Measurements from ENCODE around the gene USP14.

Gene USP14

DNA sequence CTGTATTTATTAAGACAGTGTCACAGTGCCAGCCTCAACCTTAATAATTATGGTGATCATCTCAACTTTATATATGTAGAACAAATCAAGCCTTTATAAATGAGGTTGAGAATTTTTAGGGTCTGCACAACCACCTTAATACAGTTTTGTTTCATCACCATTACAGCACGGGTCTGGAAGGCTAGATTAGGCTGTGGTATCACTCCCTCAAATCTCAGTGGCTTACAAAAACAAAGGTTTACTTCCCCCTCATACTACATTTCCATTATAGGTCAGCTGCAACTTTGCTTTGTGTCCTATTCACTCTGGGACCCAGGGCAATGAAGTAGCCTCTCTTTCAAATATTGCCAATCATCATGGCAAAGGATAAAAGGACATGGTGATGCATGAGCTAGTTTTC is 23.3 kb upstream of the USP14 start:
- no peak overlapping the region for H3K4me3 ChIP-seq (ENCODE audit: low read depth, low read length)
- no peaks in the 10 kb centered on the region for H3K4me1 ChIP-seq (ENCODE audit: control insufficient read depth, insufficient read depth, low read length)
- H3K9me3 ChIP-seq (ENCODE audit: control insufficient read depth, insufficient read depth, low read depth, low read length): no peaks in the 10 kb centered on the region
- H3K36me3 ChIP-seq (ENCODE audit: control insufficient read depth in 2 of 2, insufficient read depth in 1 of 2, low read length in 2 of 2): no peaks in the 10 kb centered on the region
- H3K27ac ChIP-seq (ENCODE audit: extremely low read depth, low read depth, low read length): no peak overlapping the region
- TF ChIP-seq ZNF175 (tag by site-specific recombination; IDR thresholded peaks at IDR 0.05) (no peak), ZNF324 (tag by site-specific recombination; IDR thresholded peaks at IDR 0.05) (no peak), ZNF146 (tag by site-specific recombination; IDR thresholded peaks at IDR 0.05) (no peak), ZNF776 (tag by site-specific recombination; IDR thresholded peaks at IDR 0.05; ENCODE audit: borderline replicate concordance) (no peak), ZNF548 (tag by site-specific recombination; IDR thresholded peaks at IDR 0.05) (no peak), ZNF600 (tag by site-specific recombination; IDR thresholded peaks at IDR 0.05) (no peak)
- TF ChIP-seq, protein P1, sequence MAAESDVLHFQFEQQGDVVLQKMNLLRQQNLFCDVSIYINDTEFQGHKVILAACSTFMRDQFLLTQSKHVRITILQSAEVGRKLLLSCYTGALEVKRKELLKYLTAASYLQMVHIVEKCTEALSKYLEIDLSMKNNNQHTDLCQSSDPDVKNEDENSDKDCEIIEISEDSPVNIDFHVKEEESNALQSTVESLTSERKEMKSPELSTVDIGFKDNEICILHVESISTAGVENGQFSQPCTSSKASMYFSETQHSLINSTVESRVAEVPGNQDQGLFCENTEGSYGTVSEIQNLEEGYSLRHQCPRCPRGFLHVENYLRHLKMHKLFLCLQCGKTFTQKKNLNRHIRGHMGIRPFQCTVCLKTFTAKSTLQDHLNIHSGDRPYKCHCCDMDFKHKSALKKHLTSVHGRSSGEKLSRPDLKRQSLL (tag by site-specific recombination; IDR thresholded peaks at IDR 0.05): no peak
- TF ChIP-seq, protein P2, sequence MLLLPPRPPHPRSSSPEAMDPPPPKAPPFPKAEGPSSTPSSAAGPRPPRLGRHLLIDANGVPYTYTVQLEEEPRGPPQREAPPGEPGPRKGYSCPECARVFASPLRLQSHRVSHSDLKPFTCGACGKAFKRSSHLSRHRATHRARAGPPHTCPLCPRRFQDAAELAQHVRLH (tag by site-specific recombination; IDR thresholded peaks at IDR 0.05): no peak
- TF ChIP-seq, protein P3, sequence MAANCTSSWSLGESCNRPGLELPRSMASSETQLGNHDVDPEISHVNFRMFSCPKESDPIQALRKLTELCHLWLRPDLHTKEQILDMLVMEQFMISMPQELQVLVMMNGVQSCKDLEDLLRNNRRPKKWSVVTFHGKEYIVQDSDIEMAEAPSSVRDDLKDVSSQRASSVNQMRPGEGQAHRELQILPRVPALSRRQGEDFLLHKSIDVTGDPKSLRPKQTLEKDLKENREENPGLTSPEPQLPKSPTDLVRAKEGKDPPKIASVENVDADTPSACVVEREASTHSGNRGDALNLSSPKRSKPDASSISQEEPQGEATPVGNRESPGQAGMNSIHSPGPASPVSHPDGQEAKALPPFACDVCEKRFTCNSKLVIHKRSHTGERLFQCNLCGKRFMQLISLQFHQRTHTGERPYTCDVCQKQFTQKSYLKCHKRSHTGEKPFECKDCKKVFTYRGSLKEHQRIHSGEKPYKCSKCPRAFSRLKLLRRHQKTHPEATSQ (tag by site-specific recombination; IDR thresholded peaks at IDR 0.05): no peak
- TF ChIP-seq, protein P4, sequence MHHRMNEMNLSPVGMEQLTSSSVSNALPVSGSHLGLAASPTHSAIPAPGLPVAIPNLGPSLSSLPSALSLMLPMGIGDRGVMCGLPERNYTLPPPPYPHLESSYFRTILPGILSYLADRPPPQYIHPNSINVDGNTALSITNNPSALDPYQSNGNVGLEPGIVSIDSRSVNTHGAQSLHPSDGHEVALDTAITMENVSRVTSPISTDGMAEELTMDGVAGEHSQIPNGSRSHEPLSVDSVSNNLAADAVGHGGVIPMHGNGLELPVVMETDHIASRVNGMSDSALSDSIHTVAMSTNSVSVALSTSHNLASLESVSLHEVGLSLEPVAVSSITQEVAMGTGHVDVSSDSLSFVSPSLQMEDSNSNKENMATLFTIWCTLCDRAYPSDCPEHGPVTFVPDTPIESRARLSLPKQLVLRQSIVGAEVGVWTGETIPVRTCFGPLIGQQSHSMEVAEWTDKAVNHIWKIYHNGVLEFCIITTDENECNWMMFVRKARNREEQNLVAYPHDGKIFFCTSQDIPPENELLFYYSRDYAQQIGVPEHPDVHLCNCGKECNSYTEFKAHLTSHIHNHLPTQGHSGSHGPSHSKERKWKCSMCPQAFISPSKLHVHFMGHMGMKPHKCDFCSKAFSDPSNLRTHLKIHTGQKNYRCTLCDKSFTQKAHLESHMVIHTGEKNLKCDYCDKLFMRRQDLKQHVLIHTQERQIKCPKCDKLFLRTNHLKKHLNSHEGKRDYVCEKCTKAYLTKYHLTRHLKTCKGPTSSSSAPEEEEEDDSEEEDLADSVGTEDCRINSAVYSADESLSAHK (tag by site-specific recombination; IDR thresholded peaks at IDR 0.05): no peak
- ChIA-PET POLR2A (no interaction called here), CTCF (no interaction called here)

DNA sequence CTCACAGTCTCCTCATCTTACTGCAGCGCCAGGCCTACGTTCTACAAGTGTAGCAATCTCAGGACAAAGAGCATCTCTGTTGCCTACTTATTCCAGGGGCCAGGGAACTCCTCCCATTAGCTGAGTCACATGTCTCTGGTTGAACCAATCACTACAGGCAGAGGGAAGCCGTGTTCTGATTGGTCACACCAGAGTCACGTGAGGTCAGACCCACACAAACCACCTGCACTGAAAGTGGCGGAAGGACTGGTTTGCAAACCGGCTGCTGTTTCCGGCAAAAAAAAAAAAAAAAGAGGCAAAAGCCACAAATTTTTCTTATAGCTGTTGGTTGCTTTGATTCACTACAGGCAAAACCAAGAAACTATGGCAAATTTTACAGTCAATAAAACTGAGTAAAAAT is 21.9 kb upstream of the USP14 start:
- TF ChIP-seq, protein P5, sequence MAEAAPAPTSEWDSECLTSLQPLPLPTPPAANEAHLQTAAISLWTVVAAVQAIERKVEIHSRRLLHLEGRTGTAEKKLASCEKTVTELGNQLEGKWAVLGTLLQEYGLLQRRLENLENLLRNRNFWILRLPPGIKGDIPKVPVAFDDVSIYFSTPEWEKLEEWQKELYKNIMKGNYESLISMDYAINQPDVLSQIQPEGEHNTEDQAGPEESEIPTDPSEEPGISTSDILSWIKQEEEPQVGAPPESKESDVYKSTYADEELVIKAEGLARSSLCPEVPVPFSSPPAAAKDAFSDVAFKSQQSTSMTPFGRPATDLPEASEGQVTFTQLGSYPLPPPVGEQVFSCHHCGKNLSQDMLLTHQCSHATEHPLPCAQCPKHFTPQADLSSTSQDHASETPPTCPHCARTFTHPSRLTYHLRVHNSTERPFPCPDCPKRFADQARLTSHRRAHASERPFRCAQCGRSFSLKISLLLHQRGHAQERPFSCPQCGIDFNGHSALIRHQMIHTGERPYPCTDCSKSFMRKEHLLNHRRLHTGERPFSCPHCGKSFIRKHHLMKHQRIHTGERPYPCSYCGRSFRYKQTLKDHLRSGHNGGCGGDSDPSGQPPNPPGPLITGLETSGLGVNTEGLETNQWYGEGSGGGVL (tag by site-specific recombination; IDR thresholded peaks at IDR 0.05): no peak
- TF ChIP-seq, protein P6, sequence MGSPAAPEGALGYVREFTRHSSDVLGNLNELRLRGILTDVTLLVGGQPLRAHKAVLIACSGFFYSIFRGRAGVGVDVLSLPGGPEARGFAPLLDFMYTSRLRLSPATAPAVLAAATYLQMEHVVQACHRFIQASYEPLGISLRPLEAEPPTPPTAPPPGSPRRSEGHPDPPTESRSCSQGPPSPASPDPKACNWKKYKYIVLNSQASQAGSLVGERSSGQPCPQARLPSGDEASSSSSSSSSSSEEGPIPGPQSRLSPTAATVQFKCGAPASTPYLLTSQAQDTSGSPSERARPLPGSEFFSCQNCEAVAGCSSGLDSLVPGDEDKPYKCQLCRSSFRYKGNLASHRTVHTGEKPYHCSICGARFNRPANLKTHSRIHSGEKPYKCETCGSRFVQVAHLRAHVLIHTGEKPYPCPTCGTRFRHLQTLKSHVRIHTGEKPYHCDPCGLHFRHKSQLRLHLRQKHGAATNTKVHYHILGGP (tag by site-specific recombination; IDR thresholded peaks at IDR 0.05): no peak
- TF ChIP-seq ZNF768 (tag by site-specific recombination; IDR thresholded peaks at IDR 0.05) (no peak), ZBTB21 (tag by site-specific recombination; IDR thresholded peaks at IDR 0.05) (no peak), ZNF621 (tag by site-specific recombination; IDR thresholded peaks at IDR 0.05) (no peak)
- Histone ChIP-seq H3K36me3 (ENCODE audit: control insufficient read depth in 2 of 2, insufficient read depth in 1 of 2, low read length in 2 of 2) (no peaks in the 10 kb centered on the region), H3K27ac (ENCODE audit: extremely low read depth, low read depth, low read length) (no peak overlapping the region), H3K4me1 (ENCODE audit: control insufficient read depth, insufficient read depth, low read length) (no peaks in the 10 kb centered on the region), H3K4me3 (ENCODE audit: low read depth, low read length) (no peak overlapping the region), H3K9me3 (ENCODE audit: control insufficient read depth, insufficient read depth, low read depth, low read length) (no peaks in the 10 kb centered on the region)
- ChIA-PET POLR2A (no interaction called here), CTCF (no interaction called here)

All from HEK293 (cell line).